Natural killer cell (primary cell): ENCODE results near the gene ROBO1. TPM values are rescaled to one million over a fixed set of nuclear protein-coding genes. Genes with fewer than 3 reads are reported as not detected.

Experiments used
- ATAC-seq, 3 donors: fragments of 150-1000 bp in 2 of 3; fragments of 200-7000 bp in 1 of 3; cut with Tn5 transposase; 1 replicate in 1 of 3; 2 replicates in 2 of 3; pipeline ENCODE4 v1.10.0; 2021; ENCODE audit warnings: mild to moderate bottlenecking in 2 of 3, moderate library complexity in 2 of 3
- DNase-seq, 2 donors: peaks; one replicate each; pipeline versions ENCODE4 v3.0.0 to v3.0.0-alpha.2; 2013 to 2021; ENCODE audit warnings: mixed read lengths in 1 of 2
- H3K27ac ChIP-seq: one replicate; pipeline ENCODE4 v1.5.1; 2013; ENCODE audit warnings: mild to moderate bottlenecking, low read length
- H3K27me3 ChIP-seq: one replicate; pipeline ENCODE4 v1.6.1; 2013; ENCODE audit warnings: low read length; ENCODE audit not compliant: control insufficient read depth, insufficient read depth
- H3K36me3 ChIP-seq: one replicate; pipeline ENCODE4 v1.6.1; 2013; ENCODE audit warnings: low read length; ENCODE audit not compliant: control insufficient read depth, insufficient read depth
- H3K4me1 ChIP-seq: one replicate; pipeline ENCODE4 v1.6.1; 2013; ENCODE audit warnings: low read length; ENCODE audit not compliant: control insufficient read depth, insufficient read depth
- H3K4me3 ChIP-seq: one replicate; pipeline ENCODE4 v1.5.1; 2013; ENCODE audit warnings: low read length
- H3K9me3 ChIP-seq: one replicate; pipeline ENCODE4 v1.6.1; 2013; ENCODE audit warnings: low read length; ENCODE audit not compliant: control insufficient read depth, insufficient read depth
- H3K27ac Mint-ChIP-seq, 2 donors: one replicate each; pipeline ENCODE4 v1.8.0; 2022; ENCODE audit warnings: mild to moderate bottlenecking in 2 of 2, mixed read lengths in 2 of 2, moderate library complexity in 1 of 2
- H3K27me3 Mint-ChIP-seq, 2 donors: one replicate each; pipeline ENCODE4 v1.8.0; 2022; ENCODE audit warnings: low read depth in 2 of 2, mixed read lengths in 2 of 2
- H3K36me3 Mint-ChIP-seq: one replicate; pipeline ENCODE4 v1.8.0; 2022; ENCODE audit warnings: mixed read lengths
- H3K4me1 Mint-ChIP-seq, 2 donors: one replicate each; pipeline ENCODE4 v1.8.0; 2022; ENCODE audit warnings: mixed read lengths in 2 of 2
- H3K4me3 Mint-ChIP-seq: one replicate; pipeline ENCODE4 v1.8.0; 2022; ENCODE audit warnings: mild to moderate bottlenecking, moderate library complexity, mixed read lengths
- H3K9me3 Mint-ChIP-seq, 2 donors: one replicate each; pipeline ENCODE4 v1.8.0; 2022; ENCODE audit warnings: mixed read lengths in 2 of 2
- CTCF ChIP-seq: fragments of 200-600 bp; IDR thresholded peaks from one replicate; pipeline ENCODE4 v1.8.0; 2022; ENCODE audit warnings: antibody characterized with exemption
- WGBS: methylation state at CpG from one replicate; pipeline ENCODE4 v1.1.7; 2013; ENCODE audit warnings: missing lambda C conversion rate; ENCODE audit not compliant: insufficient coverage; 5-methylcytosine and 5-hydroxymethylcytosine counted together
- intact Hi-C: fragments of 100-400 bp; cut with micrococcal nuclease; formaldehyde crosslinking; loops from one replicate; pipeline ENCODE4 v1.14.2; 2022
- total RNA-seq, 4 donors: library from RNA; stranded (reverse); fragments of 120-200 nt in 1 of 4; gene quantifications; one replicate each; pipeline versions ENCODE4 v1.2.3 to v1.2.4, GENCODE V29; 2013 to 2022

The ROBO1 gene
- total RNA-seq, 3 donors from 2014 or later (not counting 1 experiment from before 2014, with no cell fraction given) = 0.07 TPM; not detected in 2

- 75% methylated on average over 1 of the region's 2 CpGs for WGBS
- Histone ChIP-seq H3K27ac (no peak overlapping the region), H3K4me1 (no peaks in the 10 kb centered on the region), H3K9me3 (no peaks in the 10 kb centered on the region), H3K36me3 (no peaks in the 10 kb centered on the region), H3K4me3 (no peak overlapping the region), H3K27me3 (no peaks in the 10 kb centered on the region)
- no peak for ATAC-seq
- no peak overlapping the region for H3K4me3 Mint-ChIP-seq
- intact Hi-C loops = no loop called here
- TF ChIP-seq CTCF = no peak
- no peak overlapping the region for H3K27ac Mint-ChIP-seq
- no peaks in the 10 kb centered on the region for H3K9me3 Mint-ChIP-seq
- DNase-seq = no peak
- no peaks in the 10 kb centered on the region for H3K36me3 Mint-ChIP-seq
- H3K27me3 Mint-ChIP-seq = no peaks in the 10 kb centered on the region
- H3K4me1 Mint-ChIP-seq = no peaks in the 10 kb centered on the region
Observed at GRCh38 chr3:79488407-79488806, 279.4 kb downstream of the ROBO1 start.

GRCh38 chr3:79480746-79481145 is 287.1 kb downstream of the ROBO1 start:
- intact Hi-C loops = no loop called here
- Mint-ChIP-seq H3K27me3 (no peaks in the 10 kb centered on the region), H3K9me3 (peaks cover 2 to 7% of the 10 kb centered on the region in 2 donors), H3K27ac (no peak overlapping the region), H3K4me3 (no peak overlapping the region), H3K36me3 (no peaks in the 10 kb centered on the region), H3K4me1 (no peaks in the 10 kb centered on the region)
- H3K27ac ChIP-seq = no peak overlapping the region
- TF ChIP-seq CTCF = no peak
- no peak overlapping the region for H3K4me3 ChIP-seq
- H3K9me3 ChIP-seq = no peaks in the 10 kb centered on the region
- WGBS = no CpG with 5 or more reads among the region's 1 CpG
- H3K4me1 ChIP-seq = no peaks in the 10 kb centered on the region
- ATAC-seq = no peak
- no peaks in the 10 kb centered on the region for H3K36me3 ChIP-seq
- no peaks in the 10 kb centered on the region for H3K27me3 ChIP-seq
- DNase-seq = no peak

- Mint-ChIP-seq H3K27ac (no peak overlapping the region), H3K27me3 (no peaks in the 10 kb centered on the region), H3K9me3 (peaks cover 2 to 7% of the 10 kb centered on the region in 2 donors), H3K36me3 (no peaks in the 10 kb centered on the region), H3K4me1 (no peaks in the 10 kb centered on the region), H3K4me3 (no peak overlapping the region)
- Histone ChIP-seq H3K27me3 (no peaks in the 10 kb centered on the region), H3K9me3 (no peaks in the 10 kb centered on the region), H3K4me3 (no peak overlapping the region), H3K27ac (no peak overlapping the region), H3K36me3 (no peaks in the 10 kb centered on the region), H3K4me1 (no peaks in the 10 kb centered on the region)
- intact Hi-C loops = no loop called here
- 88% methylated on average over 1 of the region's 1 CpG for WGBS
- no peak for TF ChIP-seq CTCF
- ATAC-seq (no peak), DNase-seq (no peak)
Observed at GRCh38 chr3:79478620-79479019, 289.2 kb downstream of the ROBO1 start.

- no peak for TF ChIP-seq CTCF
- H3K27ac ChIP-seq = no peak overlapping the region
- H3K4me1 ChIP-seq = no peaks in the 10 kb centered on the region
- Mint-ChIP-seq H3K27ac (no peak overlapping the region), H3K36me3 (no peaks in the 10 kb centered on the region), H3K4me1 (no peaks in the 10 kb centered on the region), H3K9me3 (peaks cover 4 to 5% of the 10 kb centered on the region in 2 donors), H3K4me3 (no peak overlapping the region), H3K27me3 (no peaks in the 10 kb centered on the region)
- intact Hi-C loops = no loop called here
- DNase-seq (no peak), ATAC-seq (no peak)
- WGBS = no CpG with 5 or more reads among the region's 1 CpG
- H3K36me3 ChIP-seq = no peaks in the 10 kb centered on the region
- H3K27me3 ChIP-seq = no peaks in the 10 kb centered on the region
- H3K9me3 ChIP-seq = no peaks in the 10 kb centered on the region
- H3K4me3 ChIP-seq = no peak overlapping the region
Observed at GRCh38 chr3:79477242-79477641, 290.6 kb downstream of the ROBO1 start.
